DOHH2 (cell line): ENCODE data around the gene ENDOU.
A peak's percentile ranks its signal among the peaks of the same experiment; 100 is the strongest.

ENCODE experiments used
- H3F3A ChIP-seq: fragments of 200-600 bp; sonication (generic), shearing (Covaris generic); 2 replicates; pipeline ENCODE4 v1.6.0; 2016; ENCODE audit warnings: antibody characterized with exemption, mild to moderate bottlenecking; ENCODE audit not compliant: control insufficient read depth, insufficient read depth
- H3K27ac ChIP-seq: fragments of 200-600 bp; sonication (generic); 2 replicates; pipeline ENCODE4 v1.5.1; 2014; ENCODE audit warnings: low read depth, mild to moderate bottlenecking, low read length, moderate library complexity
- H3K27me3 ChIP-seq: fragments of 200-600 bp; sonication (generic); 2 replicates; pipeline ENCODE4 v1.6.1; 2014; ENCODE audit warnings: mild to moderate bottlenecking, low read length, mixed read lengths; ENCODE audit not compliant: control insufficient read depth
- H3K36me3 ChIP-seq: fragments of 200-600 bp; sonication (generic); 2 replicates; pipeline ENCODE4 v1.6.1; 2014; ENCODE audit warnings: mild to moderate bottlenecking, low read length, moderate library complexity, mixed read lengths; ENCODE audit not compliant: control insufficient read depth
- H3K4me1 ChIP-seq: fragments of 200-600 bp; sonication (generic); 2 replicates; pipeline ENCODE4 v1.6.1; 2014; ENCODE audit warnings: mild to moderate bottlenecking, low read length, mixed read lengths; ENCODE audit not compliant: control insufficient read depth
- H3K4me2 ChIP-seq: fragments of 200-600 bp; sonication (generic); 2 replicates; pipeline ENCODE4 v1.6.0; 2014; ENCODE audit warnings: mild to moderate bottlenecking, low read length, moderate library complexity
- H3K4me3 ChIP-seq: fragments of 200-600 bp; sonication (generic); 2 replicates; pipeline ENCODE4 v1.5.1; 2014; ENCODE audit warnings: mild to moderate bottlenecking, low read length, mixed read lengths
- H3K79me2 ChIP-seq: fragments of 200-600 bp; sonication (generic); 2 replicates; pipeline ENCODE4 v1.6.1; 2014; ENCODE audit warnings: mild to moderate bottlenecking, low read length, mixed read lengths; ENCODE audit not compliant: control insufficient read depth
- H3K9me2 ChIP-seq: fragments of 200-600 bp; sonication (generic); replicated peaks from 2 replicates; pipeline ENCODE4 v1.6.1; 2014; ENCODE audit warnings: mild to moderate bottlenecking, low read length, mixed read lengths; ENCODE audit not compliant: control insufficient read depth
- H3K9me3 ChIP-seq: fragments of 200-600 bp; sonication (generic); 2 replicates; pipeline ENCODE4 v1.6.1; 2014; ENCODE audit warnings: antibody characterized with exemption, low read length, mixed read lengths; ENCODE audit not compliant: control insufficient read depth, insufficient read depth
- H4K20me1 ChIP-seq: fragments of 200-600 bp; sonication (generic); 2 replicates; pipeline ENCODE4 v1.6.0; 2014; ENCODE audit warnings: low read depth, mild to moderate bottlenecking, antibody characterized with exemption, low read length, moderate library complexity; ENCODE audit not compliant: control insufficient read depth, insufficient read depth
- EZH2phosphoT487 ChIP-seq: fragments of 200-600 bp; sonication (generic); IDR thresholded peaks from 2 replicates; pipeline ENCODE4 v1.6.1; 2017; ENCODE audit warnings: borderline replicate concordance, mild to moderate bottlenecking, antibody characterized with exemption, low read length, moderate library complexity, mixed read lengths
- TF ChIP-seq, protein P1 (sequence below): fragments of 200-600 bp; sonication (generic); IDR thresholded peaks from one replicate; pipeline ENCODE4 v1.5.1; 2014; ENCODE audit warnings: antibody characterized with exemption, mild to moderate bottlenecking, low read depth, low read length; ENCODE audit not compliant: poor library complexity, severe bottlenecking

Gene ENDOU

DNA sequence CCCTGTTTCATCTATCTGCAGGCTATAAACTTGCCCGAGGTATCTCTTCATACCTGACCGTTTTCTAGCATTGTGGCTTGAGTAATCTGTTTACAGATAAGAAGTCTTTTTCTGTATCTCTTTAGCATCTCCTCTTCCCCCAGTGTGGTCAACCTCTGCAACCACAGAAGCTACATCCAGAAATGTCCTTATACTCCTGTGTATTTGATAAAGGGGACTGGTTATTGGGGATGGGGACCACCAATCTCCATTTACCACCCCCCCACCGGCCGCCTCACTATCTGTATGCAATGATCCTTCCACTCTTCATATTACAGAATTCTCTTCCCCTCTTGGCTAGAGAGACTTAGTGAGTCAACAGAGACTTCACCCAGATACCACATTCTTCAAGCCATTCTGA lies 16.1 kb downstream of the ENDOU start:
- Histone ChIP-seq H3K9me2 (no peaks in the 10 kb centered on the region), H3K9me3 (no peaks in the 10 kb centered on the region), H3K4me3 (peak overlapping the region; percentile 78), H3K4me1 (peaks cover 46% of the 10 kb centered on the region), H4K20me1 (no peaks in the 10 kb centered on the region), H3K36me3 (peaks cover 4% of the 10 kb centered on the region; the same call in 1 of the 2 replicates), H3F3A (peaks cover 25% of the 10 kb centered on the region), H3K79me2 (peaks cover 59% of the 10 kb centered on the region), H3K4me2 (peak overlapping the region; percentile 85), H3K27ac (peak overlapping the region; percentile 85), H3K27me3 (no peaks in the 10 kb centered on the region)
- TF ChIP-seq, protein P1, sequence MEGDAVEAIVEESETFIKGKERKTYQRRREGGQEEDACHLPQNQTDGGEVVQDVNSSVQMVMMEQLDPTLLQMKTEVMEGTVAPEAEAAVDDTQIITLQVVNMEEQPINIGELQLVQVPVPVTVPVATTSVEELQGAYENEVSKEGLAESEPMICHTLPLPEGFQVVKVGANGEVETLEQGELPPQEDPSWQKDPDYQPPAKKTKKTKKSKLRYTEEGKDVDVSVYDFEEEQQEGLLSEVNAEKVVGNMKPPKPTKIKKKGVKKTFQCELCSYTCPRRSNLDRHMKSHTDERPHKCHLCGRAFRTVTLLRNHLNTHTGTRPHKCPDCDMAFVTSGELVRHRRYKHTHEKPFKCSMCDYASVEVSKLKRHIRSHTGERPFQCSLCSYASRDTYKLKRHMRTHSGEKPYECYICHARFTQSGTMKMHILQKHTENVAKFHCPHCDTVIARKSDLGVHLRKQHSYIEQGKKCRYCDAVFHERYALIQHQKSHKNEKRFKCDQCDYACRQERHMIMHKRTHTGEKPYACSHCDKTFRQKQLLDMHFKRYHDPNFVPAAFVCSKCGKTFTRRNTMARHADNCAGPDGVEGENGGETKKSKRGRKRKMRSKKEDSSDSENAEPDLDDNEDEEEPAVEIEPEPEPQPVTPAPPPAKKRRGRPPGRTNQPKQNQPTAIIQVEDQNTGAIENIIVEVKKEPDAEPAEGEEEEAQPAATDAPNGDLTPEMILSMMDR = no peak
- TF ChIP-seq EZH2phosphoT487 = no peak

DNA sequence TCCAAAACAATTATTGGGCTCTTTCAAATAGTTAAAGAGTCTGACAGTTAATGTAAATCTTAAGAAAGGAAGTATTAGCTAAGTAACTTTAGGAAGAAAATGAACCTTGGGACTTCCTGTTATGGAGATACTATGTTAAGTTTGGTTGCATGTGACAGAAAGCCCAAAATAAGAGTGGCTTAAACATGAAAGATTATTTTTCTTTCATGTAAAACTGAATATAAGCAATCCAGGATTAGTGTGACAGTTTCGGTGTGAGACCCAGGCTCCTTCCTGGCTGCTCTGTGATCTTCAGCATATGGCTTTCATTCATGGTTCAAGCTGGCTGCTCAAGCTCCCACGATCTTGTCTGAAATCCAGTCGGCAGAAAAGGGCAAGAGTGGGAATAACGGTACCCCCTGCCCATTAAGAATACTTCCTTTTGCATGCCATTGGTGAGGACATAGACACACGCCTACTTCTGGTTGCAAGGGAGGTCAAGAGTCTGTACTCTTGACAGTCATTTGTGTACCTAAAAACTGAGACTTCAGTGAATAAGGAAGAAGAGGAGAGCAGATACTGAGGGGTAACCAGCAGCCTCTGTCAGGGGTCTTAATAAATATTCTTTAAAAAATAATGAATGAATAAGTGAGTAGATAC lies 17.3 kb downstream of the ENDOU start:
- H3K9me2 ChIP-seq = no peaks in the 10 kb centered on the region
- peaks cover 71% of the 10 kb centered on the region for H3K79me2 ChIP-seq
- H3K4me1 ChIP-seq = peaks cover 59% of the 10 kb centered on the region
- peak overlapping the region; percentile 85 for H3K27ac ChIP-seq
- H3K4me3 ChIP-seq = peak overlapping the region; percentile 78
- peak overlapping the region; percentile 85 for H3K4me2 ChIP-seq
- peaks cover 14% of the 10 kb centered on the region for H3K36me3 ChIP-seq
- 0 out of 2 replicates have a peak, but pooled peaks cover 3% of the 10 kb centered on the region for H4K20me1 ChIP-seq
- H3K9me3 ChIP-seq = no peaks in the 10 kb centered on the region
- peaks cover 25% of the 10 kb centered on the region for H3F3A ChIP-seq
- no peak for TF ChIP-seq EZH2phosphoT487
- TF ChIP-seq, protein P1 = no peak
- H3K27me3 ChIP-seq = no peaks in the 10 kb centered on the region

DNA sequence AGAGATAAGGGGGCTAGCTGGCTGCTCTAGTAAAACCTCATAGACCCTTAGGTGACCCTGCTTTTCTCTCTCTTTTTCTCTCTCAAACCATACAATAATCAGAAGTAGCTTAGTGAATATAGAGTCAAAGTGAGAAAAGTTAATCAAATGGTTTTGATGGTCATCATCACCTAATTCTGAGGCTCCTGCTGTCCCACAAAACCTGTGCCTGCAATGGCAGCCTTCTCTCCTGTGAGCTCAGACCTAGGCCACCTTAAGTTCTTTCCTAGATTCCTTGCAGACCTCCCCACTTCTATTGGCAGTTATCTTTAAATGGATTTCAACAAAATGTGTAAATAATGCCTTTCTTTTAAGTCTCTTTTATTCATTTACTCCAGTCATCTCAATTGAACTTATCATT lies 17.9 kb downstream of the ENDOU start:
- no peaks in the 10 kb centered on the region for H3K27me3 ChIP-seq
- H3K27ac ChIP-seq = peak overlapping the region; percentile 85
- peaks cover 25% of the 10 kb centered on the region for H3F3A ChIP-seq
- H3K4me1 ChIP-seq = peaks cover 60% of the 10 kb centered on the region
- H3K79me2 ChIP-seq = peaks cover 78% of the 10 kb centered on the region
- TF ChIP-seq, protein P1 = no peak
- TF ChIP-seq EZH2phosphoT487 = no peak
- H3K4me3 ChIP-seq = peak overlapping the region; percentile 78
- H3K9me2 ChIP-seq = no peaks in the 10 kb centered on the region
- H3K36me3 ChIP-seq = peaks cover 18% of the 10 kb centered on the region
- 0 out of 2 replicates have a peak, but pooled peaks cover 3% of the 10 kb centered on the region for H4K20me1 ChIP-seq
- peak overlapping the region; percentile 85 for H3K4me2 ChIP-seq
- H3K9me3 ChIP-seq = no peaks in the 10 kb centered on the region
